Endometrial microvascular endothelial cells (primary cell): ENCODE measurements around the gene CTSL. TPM values are rescaled to one million over a fixed set of nuclear protein-coding genes. Genes with fewer than 3 reads are reported as not detected.

Experiments used
- total RNA-seq: library from RNA; depleted of rRNA; stranded (reverse); fragments of >200 nt; gene quantifications from one replicate; pipeline ENCODE4 v1.2.3, GENCODE V29; 2015; ENCODE audit errors: inconsistent ontology term

CTSL gene
- total RNA-seq, 1 donor from 2014 or later = 175 TPM

Other genes starting within 250 kb of the CTSL start
- gene DAPK1, start 228.3 kb upstream of the CTSL start, total RNA-seq = 1.6 TPM
- gene SPATA31E1, start 156.8 kb downstream of the CTSL start, total RNA-seq = not detected
- not detected for gene SPATA31C1, start 191.8 kb downstream of the CTSL start, total RNA-seq
- not detected for gene CDK20, start 248.4 kb downstream of the CTSL start, total RNA-seq